DOHH2 (cell line): ENCODE measurements around the gene KCNMA1.

Source experiments
- H3F3A ChIP-seq: fragments of 200-600 bp; sonication (generic), shearing (Covaris generic); 2 replicates; pipeline ENCODE4 v1.6.0; 2016; ENCODE audit warnings: antibody characterized with exemption, mild to moderate bottlenecking; ENCODE audit not compliant: control insufficient read depth, insufficient read depth
- H3K27ac ChIP-seq: fragments of 200-600 bp; sonication (generic); 2 replicates; pipeline ENCODE4 v1.5.1; 2014; ENCODE audit warnings: low read depth, mild to moderate bottlenecking, low read length, moderate library complexity
- H3K27me3 ChIP-seq: fragments of 200-600 bp; sonication (generic); 2 replicates; pipeline ENCODE4 v1.6.1; 2014; ENCODE audit warnings: mild to moderate bottlenecking, low read length, mixed read lengths; ENCODE audit not compliant: control insufficient read depth
- H3K36me3 ChIP-seq: fragments of 200-600 bp; sonication (generic); 2 replicates; pipeline ENCODE4 v1.6.1; 2014; ENCODE audit warnings: mild to moderate bottlenecking, low read length, moderate library complexity, mixed read lengths; ENCODE audit not compliant: control insufficient read depth
- H3K4me1 ChIP-seq: fragments of 200-600 bp; sonication (generic); 2 replicates; pipeline ENCODE4 v1.6.1; 2014; ENCODE audit warnings: mild to moderate bottlenecking, low read length, mixed read lengths; ENCODE audit not compliant: control insufficient read depth
- H3K4me2 ChIP-seq: fragments of 200-600 bp; sonication (generic); 2 replicates; pipeline ENCODE4 v1.6.0; 2014; ENCODE audit warnings: mild to moderate bottlenecking, low read length, moderate library complexity
- H3K4me3 ChIP-seq: fragments of 200-600 bp; sonication (generic); 2 replicates; pipeline ENCODE4 v1.5.1; 2014; ENCODE audit warnings: mild to moderate bottlenecking, low read length, mixed read lengths
- H3K79me2 ChIP-seq: fragments of 200-600 bp; sonication (generic); 2 replicates; pipeline ENCODE4 v1.6.1; 2014; ENCODE audit warnings: mild to moderate bottlenecking, low read length, mixed read lengths; ENCODE audit not compliant: control insufficient read depth
- H3K9me2 ChIP-seq: fragments of 200-600 bp; sonication (generic); replicated peaks from 2 replicates; pipeline ENCODE4 v1.6.1; 2014; ENCODE audit warnings: mild to moderate bottlenecking, low read length, mixed read lengths; ENCODE audit not compliant: control insufficient read depth
- H3K9me3 ChIP-seq: fragments of 200-600 bp; sonication (generic); 2 replicates; pipeline ENCODE4 v1.6.1; 2014; ENCODE audit warnings: antibody characterized with exemption, low read length, mixed read lengths; ENCODE audit not compliant: control insufficient read depth, insufficient read depth
- H4K20me1 ChIP-seq: fragments of 200-600 bp; sonication (generic); 2 replicates; pipeline ENCODE4 v1.6.0; 2014; ENCODE audit warnings: low read depth, mild to moderate bottlenecking, antibody characterized with exemption, low read length, moderate library complexity; ENCODE audit not compliant: control insufficient read depth, insufficient read depth
- CTCF ChIP-seq: fragments of 200-600 bp; sonication (generic); IDR thresholded peaks from one replicate; pipeline ENCODE4 v1.5.1; 2014; ENCODE audit warnings: antibody characterized with exemption, mild to moderate bottlenecking, low read depth, low read length; ENCODE audit not compliant: poor library complexity, severe bottlenecking
- EZH2phosphoT487 ChIP-seq: fragments of 200-600 bp; sonication (generic); IDR thresholded peaks from 2 replicates; pipeline ENCODE4 v1.6.1; 2017; ENCODE audit warnings: borderline replicate concordance, mild to moderate bottlenecking, antibody characterized with exemption, low read length, moderate library complexity, mixed read lengths

KCNMA1 gene

GRCh38 chr10:76981251-76981650, 656.4 kb downstream of the KCNMA1 start:
- TF ChIP-seq EZH2phosphoT487 (no peak), CTCF (no peak)
- Histone ChIP-seq H3F3A (no peaks in the 10 kb centered on the region), H3K9me2 (no peaks in the 10 kb centered on the region), H3K27me3 (no peaks in the 10 kb centered on the region), H4K20me1 (no peaks in the 10 kb centered on the region), H3K4me1 (no peaks in the 10 kb centered on the region), H3K27ac (no peak overlapping the region), H3K9me3 (no peaks in the 10 kb centered on the region), H3K4me3 (no peak overlapping the region), H3K79me2 (no peaks in the 10 kb centered on the region), H3K4me2 (no peak overlapping the region), H3K36me3 (no peaks in the 10 kb centered on the region)

- H3K4me2 ChIP-seq = no peak overlapping the region
- no peaks in the 10 kb centered on the region for H3K79me2 ChIP-seq
- no peaks in the 10 kb centered on the region for H3K36me3 ChIP-seq
- H3K27ac ChIP-seq = no peak overlapping the region
- no peaks in the 10 kb centered on the region for H3K27me3 ChIP-seq
- no peaks in the 10 kb centered on the region for H4K20me1 ChIP-seq
- no peaks in the 10 kb centered on the region for H3K4me1 ChIP-seq
- no peak overlapping the region for H3K4me3 ChIP-seq
- H3K9me2 ChIP-seq = no peaks in the 10 kb centered on the region
- H3K9me3 ChIP-seq = no peaks in the 10 kb centered on the region
- no peaks in the 10 kb centered on the region for H3F3A ChIP-seq
- no peak for TF ChIP-seq EZH2phosphoT487
- no peak for TF ChIP-seq CTCF
Observed at GRCh38 chr10:76977901-76978300, 659.7 kb downstream of the KCNMA1 start.

GRCh38 chr10:76977046-76977445, 660.6 kb downstream of the KCNMA1 start:
- H4K20me1 ChIP-seq = no peaks in the 10 kb centered on the region
- H3K79me2 ChIP-seq = no peaks in the 10 kb centered on the region

More at GRCh38 chr10:76977046-76977445, 660.6 kb downstream of the KCNMA1 start:
- H3K36me3 ChIP-seq = no peaks in the 10 kb centered on the region
- H3F3A ChIP-seq = no peaks in the 10 kb centered on the region
- H3K4me2 ChIP-seq = no peak overlapping the region
- no peaks in the 10 kb centered on the region for H3K27me3 ChIP-seq
- H3K4me1 ChIP-seq = no peaks in the 10 kb centered on the region
- TF ChIP-seq EZH2phosphoT487 (no peak), CTCF (no peak)
- no peaks in the 10 kb centered on the region for H3K9me3 ChIP-seq
- H3K9me2 ChIP-seq = no peaks in the 10 kb centered on the region
- H3K27ac ChIP-seq = no peak overlapping the region
- no peak overlapping the region for H3K4me3 ChIP-seq
